Keratinocyte (primary cell): ENCODE results near the gene TMC8. TPM values are rescaled to one million over a fixed set of nuclear protein-coding genes. Genes with fewer than 3 reads are reported as not detected.

Experiments used
- DNase-seq: peaks from one replicate; pipeline ENCODE4 v3.0.0-alpha.2; 2011; ENCODE audit warnings: low read depth, missing footprints, low spot score
- FAIRE-seq: peaks from 2 replicates; lab custom pipeline; 2011; peaks lifted over from hg19 to GRCh38; lab: Jason Lieb, UNC
- H2AFZ ChIP-seq: 2 replicates; pipeline ENCODE4 v1.6.0; 2012; ENCODE audit warnings: low read length, control low read depth, inconsistent platforms; ENCODE audit not compliant: control insufficient read depth
- H3K27ac ChIP-seq: 2 replicates; pipeline ENCODE4 v1.5.1; 2011; ENCODE audit warnings: low read length; ENCODE audit not compliant: control insufficient read depth, insufficient read depth
- H3K27me3 ChIP-seq: 3 replicates; pipeline ENCODE4 v1.6.0; 2011; ENCODE audit warnings: low read length; ENCODE audit not compliant: control insufficient read depth, insufficient read depth; ENCODE audit errors: extremely low read depth
- H3K36me3 ChIP-seq, 2 experiments: 2 replicates in 1 of 2; 3 replicates in 1 of 2; pipeline ENCODE4 v1.5.1; 2011; ENCODE audit warnings: low read length in 2 of 2, mild to moderate bottlenecking in 1 of 2; ENCODE audit not compliant: control insufficient read depth in 2 of 2, insufficient read depth in 2 of 2; ENCODE audit errors: extremely low read depth in 1 of 2
- H3K4me1 ChIP-seq: 3 replicates; pipeline ENCODE4 v1.5.1; 2011; ENCODE audit warnings: low read length; ENCODE audit not compliant: control insufficient read depth, insufficient read depth; ENCODE audit errors: extremely low read depth
- H3K4me2 ChIP-seq: 3 replicates; pipeline ENCODE4 v1.6.0; 2011; ENCODE audit warnings: low read depth, low read length; ENCODE audit not compliant: control insufficient read depth, insufficient read depth; ENCODE audit errors: extremely low read depth
- H3K4me3 ChIP-seq, 3 experiments: fragments of 200-600 bp in 1 of 3; sonication (generic) in 1 of 3; 2 replicates in 2 of 3; 3 replicates in 1 of 3; pipeline ENCODE4 v1.5.1; 2011 to 2016; ENCODE audit warnings: low read length in 3 of 3, mild to moderate bottlenecking in 3 of 3, control low read depth in 2 of 3, inconsistent platforms in 1 of 3, low read depth in 1 of 3, mixed read lengths in 1 of 3, mixed run types in 1 of 3, moderate library complexity in 1 of 3; ENCODE audit not compliant: control insufficient read depth in 2 of 3, insufficient read depth in 2 of 3; ENCODE audit errors: extremely low read depth in 1 of 3
- H3K79me2 ChIP-seq: 2 replicates; pipeline ENCODE4 v1.6.0; 2012; ENCODE audit warnings: low read length; ENCODE audit not compliant: control insufficient read depth, insufficient read depth
- H3K9ac ChIP-seq: 3 replicates; pipeline ENCODE4 v1.6.0; 2011; ENCODE audit warnings: low read length; ENCODE audit not compliant: control insufficient read depth, insufficient read depth; ENCODE audit errors: extremely low read depth
- H3K9me1 ChIP-seq: 3 replicates; pipeline ENCODE4 v1.6.0; 2011; ENCODE audit warnings: low read length; ENCODE audit not compliant: control insufficient read depth, insufficient read depth; ENCODE audit errors: extremely low read depth
- H3K9me3 ChIP-seq: 2 replicates; pipeline ENCODE4 v1.5.1; 2012; ENCODE audit warnings: low read depth, low read length; ENCODE audit not compliant: control insufficient read depth
- H4K20me1 ChIP-seq: 3 replicates; pipeline ENCODE4 v1.6.0; 2011; ENCODE audit warnings: low read length; ENCODE audit not compliant: control insufficient read depth, insufficient read depth; ENCODE audit errors: extremely low read depth
- EZH2 ChIP-seq: IDR thresholded peaks from one replicate; pipeline ENCODE4 v1.6.1; 2012; ENCODE audit warnings: inconsistent platforms, mild to moderate bottlenecking, low read length, moderate library complexity
- dilution Hi-C: fragments of 300-500 bp; cut with MboI; formaldehyde crosslinking; loops from one replicate; pipeline ENCODE4 v1.7.0; 2020; ENCODE audit warnings: low sequenced_read_pairs; ENCODE audit not compliant: extremely low pct_ligation_motif_present
- polyA plus RNA-seq, 5 experiments: library from polyadenylated mRNA; depleted of rRNA in 3 of 5; stranded (reverse) in 3 of 5; stranded (forward) in 1 of 5; unstranded in 1 of 5; fragments of >200 nt; gene quantifications; 1 replicate in 1 of 5; 2 replicates in 3 of 5; 3 replicates in 1 of 5; pipeline versions ENCODE4 v1.2.1 to v1.2.3, GENCODE V29; 2011 to 2012; ENCODE audit warnings: missing spikeins in 2 of 5, low read depth in 1 of 5, low replicate concordance in 1 of 5
- TF ChIP-seq, protein P1 (sequence below), 3 experiments: IDR thresholded peaks in 1 of 3; conservative IDR thresholded peaks in 1 of 3; optimal IDR thresholded peaks in 1 of 3; 2 replicates in 2 of 3; 3 replicates in 1 of 3; pipeline versions ENCODE3 to v1.5.1; 2011; ENCODE audit warnings: low read length in 3 of 3, mild to moderate bottlenecking in 3 of 3, moderate library complexity in 2 of 3, control low read depth in 1 of 3, inconsistent platforms in 1 of 3; ENCODE audit not compliant: insufficient read depth in 2 of 3; ENCODE audit errors: extremely low read depth in 1 of 3

TMC8 gene
- polyA plus RNA-seq, 1 donor (not counting 4 experiments of a cell fraction or from before 2014, with no cell fraction given) = 0.14 TPM

DNA sequence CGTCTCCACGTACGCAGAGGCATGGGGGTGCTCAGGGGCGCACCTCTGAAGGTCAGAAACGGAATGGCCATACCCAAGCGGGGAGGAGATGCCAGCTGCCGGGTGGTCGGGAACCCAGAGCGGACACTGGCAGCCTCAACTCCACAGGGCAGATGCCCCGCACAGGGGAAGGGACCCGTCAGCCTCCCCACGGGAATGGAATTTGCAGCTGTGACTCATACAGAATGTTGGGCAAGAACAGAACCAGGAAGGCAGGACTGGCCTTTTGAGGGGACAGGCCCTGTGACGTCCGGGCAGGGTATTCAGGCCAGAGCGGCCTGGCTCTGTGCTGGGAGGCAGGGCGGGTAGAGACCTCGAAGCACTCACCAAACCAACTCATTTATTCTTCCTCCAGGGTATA lies 48.8 kb downstream of the TMC8 start:
- Histone ChIP-seq H3K27ac (no peak overlapping the region), H4K20me1 (no peaks in the 10 kb centered on the region), H3K9ac (no peak overlapping the region), H3K27me3 (no peaks in the 10 kb centered on the region), H3K79me2 (peaks cover 5% of the 10 kb centered on the region), H3K4me1 (no peaks in the 10 kb centered on the region), H2AFZ (no peak overlapping the region), H3K9me3 (no peaks in the 10 kb centered on the region), H3K36me3 (peaks cover 3 to 26% of the 10 kb centered on the region in 2 experiments), H3K9me1 (no peaks in the 10 kb centered on the region), H3K4me3 (no peak overlapping the region), H3K4me2 (no peak overlapping the region)
- DNase-seq (no peak), FAIRE-seq (no peak)
- dilution Hi-C loops = no loop called here
- TF ChIP-seq, protein P1, sequence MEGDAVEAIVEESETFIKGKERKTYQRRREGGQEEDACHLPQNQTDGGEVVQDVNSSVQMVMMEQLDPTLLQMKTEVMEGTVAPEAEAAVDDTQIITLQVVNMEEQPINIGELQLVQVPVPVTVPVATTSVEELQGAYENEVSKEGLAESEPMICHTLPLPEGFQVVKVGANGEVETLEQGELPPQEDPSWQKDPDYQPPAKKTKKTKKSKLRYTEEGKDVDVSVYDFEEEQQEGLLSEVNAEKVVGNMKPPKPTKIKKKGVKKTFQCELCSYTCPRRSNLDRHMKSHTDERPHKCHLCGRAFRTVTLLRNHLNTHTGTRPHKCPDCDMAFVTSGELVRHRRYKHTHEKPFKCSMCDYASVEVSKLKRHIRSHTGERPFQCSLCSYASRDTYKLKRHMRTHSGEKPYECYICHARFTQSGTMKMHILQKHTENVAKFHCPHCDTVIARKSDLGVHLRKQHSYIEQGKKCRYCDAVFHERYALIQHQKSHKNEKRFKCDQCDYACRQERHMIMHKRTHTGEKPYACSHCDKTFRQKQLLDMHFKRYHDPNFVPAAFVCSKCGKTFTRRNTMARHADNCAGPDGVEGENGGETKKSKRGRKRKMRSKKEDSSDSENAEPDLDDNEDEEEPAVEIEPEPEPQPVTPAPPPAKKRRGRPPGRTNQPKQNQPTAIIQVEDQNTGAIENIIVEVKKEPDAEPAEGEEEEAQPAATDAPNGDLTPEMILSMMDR (optimal IDR thresholded peaks at IDR 0.05 in 1 of 3, IDR thresholded peaks at IDR 0.05 in 1 of 3, conservative IDR thresholded peaks at IDR 0.05 in 1 of 3; ENCODE audit: extremely low read depth in 1 of 3, insufficient read depth in 2 of 3, low read length in 3 of 3) = no peak

DNA sequence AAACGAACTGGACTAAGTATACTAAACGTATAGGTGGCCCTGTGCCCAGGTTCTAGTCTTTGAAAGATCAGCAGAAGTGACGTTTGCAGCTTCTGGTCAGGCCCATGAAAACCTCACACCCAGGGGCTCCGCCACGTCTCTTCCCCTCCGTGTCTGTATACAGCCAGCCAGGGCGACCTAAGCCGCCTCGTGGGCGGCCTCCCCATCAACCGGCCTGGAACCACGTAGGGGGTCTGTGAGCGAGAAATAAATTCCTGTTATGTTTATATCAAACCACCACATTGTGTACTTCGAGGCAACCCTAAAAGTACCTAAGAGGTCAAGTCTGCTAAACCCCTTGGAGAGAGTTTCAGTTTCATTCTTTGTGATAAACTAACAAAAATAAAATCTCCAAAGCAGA lies 49.5 kb downstream of the TMC8 start:
- Histone ChIP-seq H3K4me1 (no peaks in the 10 kb centered on the region), H3K9ac (no peak overlapping the region)
- FAIRE-seq = no peak

More for the DNA sequence above, 49.5 kb downstream of the TMC8 start:
- Histone ChIP-seq H2AFZ (no peak overlapping the region), H3K4me2 (no peak overlapping the region), H3K4me3 (no peak overlapping the region), H3K36me3 (peaks cover 0 to 33% of the 10 kb centered on the region in 2 experiments), H3K27ac (no peak overlapping the region), H3K9me1 (no peaks in the 10 kb centered on the region), H4K20me1 (no peaks in the 10 kb centered on the region), H3K9me3 (no peaks in the 10 kb centered on the region), H3K79me2 (peaks cover 7% of the 10 kb centered on the region), H3K27me3 (no peaks in the 10 kb centered on the region)
- dilution Hi-C loops = no loop called here
- DNase-seq = no peak
- TF ChIP-seq, protein P1 (optimal IDR thresholded peaks at IDR 0.05 in 1 of 3, IDR thresholded peaks at IDR 0.05 in 1 of 3, conservative IDR thresholded peaks at IDR 0.05 in 1 of 3; ENCODE audit: extremely low read depth in 1 of 3, insufficient read depth in 2 of 3, low read length in 3 of 3) = no peak
- TF ChIP-seq EZH2 = no peak
